IMR-90 (cell line): ENCODE measurements around the gene SEC24D. TPM values are rescaled to one million over a fixed set of nuclear protein-coding genes. Genes with fewer than 3 reads are reported as not detected.
"Not testable (repeated sequence)": the region's sequence is repeated elsewhere in the genome, so short reads cannot be mapped to it uniquely, and the experiment has no call there.

Experiments
- ATAC-seq: fragments of 200-7000 bp; cut with Tn5 transposase; 2 replicates; pipeline ENCODE4 v1.9.1; 2020; ENCODE audit warnings: low read depth, mild to moderate bottlenecking, moderate library complexity
- BruUV-seq: library from RNA; stranded (reverse); fragments of 400-500 nt; replicated peaks from 2 replicates; lab custom pipeline; 2021; lab: Mats Ljungman, UMichigan
- CTCF ChIA-PET: fragments of 300-600 bp; formaldehyde crosslinking; extraction: SDS; loops from one replicate; lab custom pipeline; 2021; ENCODE audit warnings: antibody characterized with exemption; lab: Yijun Ruan, JAX
- POLR2A ChIA-PET: fragments of 300-600 bp; sonication (Branson Sonifier 250); formaldehyde crosslinking; loops from one replicate; lab custom pipeline; 2022; ENCODE audit warnings: antibody characterized with exemption; ENCODE audit not compliant: unreplicated experiment; lab: Charles Lee
- DNase-seq: peaks from one replicate; pipeline ENCODE4 v3.0.0; 2013
- H2AFZ ChIP-seq: replicated peaks from 2 replicates; pipeline ENCODE3; 2013; ENCODE audit warnings: low read length, mild to moderate bottlenecking; ENCODE audit not compliant: poor library complexity
- H2AK5ac ChIP-seq: 2 replicates; pipeline ENCODE4 v1.6.1; 2013; ENCODE audit warnings: low read depth, low read length, inconsistent platforms
- H2AK9ac ChIP-seq: replicated peaks from 2 replicates; pipeline ENCODE3; 2013; ENCODE audit warnings: mild to moderate bottlenecking, low read depth, low read length, moderate library complexity; ENCODE audit not compliant: poor library complexity
- H2BK120ac ChIP-seq: 2 replicates; pipeline ENCODE4 v1.6.1; 2013; ENCODE audit warnings: low read depth, low read length, inconsistent platforms
- H2BK15ac ChIP-seq: 3 replicates; pipeline ENCODE4 v1.6.1; 2013; ENCODE audit warnings: low read depth, low read length, inconsistent platforms
- H2BK20ac ChIP-seq: 2 replicates; pipeline ENCODE4 v1.6.1; 2013; ENCODE audit warnings: low read depth, mild to moderate bottlenecking, inconsistent platforms, low read length, moderate library complexity
- H2BK5ac ChIP-seq: 2 replicates; pipeline ENCODE4 v1.6.1; 2013; ENCODE audit warnings: mild to moderate bottlenecking, low read depth, low read length, inconsistent platforms; ENCODE audit not compliant: poor library complexity, severe bottlenecking
- H3K14ac ChIP-seq: replicated peaks from 2 replicates; pipeline ENCODE4 v1.6.1; 2013; ENCODE audit warnings: low read depth, low read length, inconsistent platforms
- H3K18ac ChIP-seq: 2 replicates; pipeline ENCODE4 v1.6.1; 2013; ENCODE audit warnings: low read depth, low read length, control low read depth
- H3K23ac ChIP-seq: 2 replicates; pipeline ENCODE4 v1.6.1; 2013; ENCODE audit warnings: low read depth, low read length, inconsistent platforms
- H3K27ac ChIP-seq: 2 replicates; pipeline ENCODE4 v1.5.1; 2013; ENCODE audit warnings: mild to moderate bottlenecking, control low read depth, low read length; ENCODE audit not compliant: insufficient read depth
- H3K27me3 ChIP-seq: 2 replicates; pipeline ENCODE4 v1.6.1; 2013; ENCODE audit warnings: low read length; ENCODE audit not compliant: control insufficient read depth, insufficient read depth
- H3K36me3 ChIP-seq: 2 replicates; pipeline ENCODE4 v1.6.1; 2013; ENCODE audit warnings: low read length, mixed read lengths; ENCODE audit not compliant: control insufficient read depth, insufficient read depth
- H3K4ac ChIP-seq: 2 replicates; pipeline ENCODE4 v1.6.1; 2013; ENCODE audit warnings: low read depth, low read length, inconsistent platforms
- H3K4me1 ChIP-seq: 2 replicates; pipeline ENCODE4 v1.6.1; 2013; ENCODE audit warnings: low read length, mixed read lengths; ENCODE audit not compliant: control insufficient read depth, insufficient read depth
- H3K4me2 ChIP-seq: 2 replicates; pipeline ENCODE4 v1.6.1; 2013; ENCODE audit warnings: low read depth, mild to moderate bottlenecking, control low read depth, low read length, moderate library complexity
- H3K4me3 ChIP-seq: 2 replicates; pipeline ENCODE4 v1.5.1; 2013; ENCODE audit warnings: low read depth, mild to moderate bottlenecking, control low read depth, low read length, moderate library complexity; ENCODE audit not compliant: insufficient read depth
- H3K56ac ChIP-seq: 2 replicates; pipeline ENCODE4 v1.6.1; 2013; ENCODE audit warnings: low read length, inconsistent platforms; ENCODE audit not compliant: insufficient read depth; ENCODE audit errors: extremely low read depth
- H3K79me1 ChIP-seq, 2 experiments: 2 replicates each; pipeline ENCODE4 v1.6.1; 2013; ENCODE audit warnings: low read length in 2 of 2, inconsistent platforms in 1 of 2, low read depth in 1 of 2
- H3K9ac ChIP-seq: 2 replicates; pipeline ENCODE4 v1.6.1; 2013; ENCODE audit warnings: low read depth, low read length, control low read depth
- H3K9me1 ChIP-seq: 2 replicates; pipeline ENCODE4 v1.6.1; 2013; ENCODE audit warnings: low read length, inconsistent platforms; ENCODE audit not compliant: insufficient read depth
- H3K9me3 ChIP-seq: 2 replicates; pipeline ENCODE4 v1.6.1; 2013; ENCODE audit warnings: low read length; ENCODE audit not compliant: control insufficient read depth, insufficient read depth
- H4K20me1 ChIP-seq: 2 replicates; pipeline ENCODE4 v1.6.1; 2013; ENCODE audit warnings: low read length, inconsistent platforms; ENCODE audit not compliant: insufficient read depth
- H4K5ac ChIP-seq: 2 replicates; pipeline ENCODE4 v1.6.1; 2013; ENCODE audit warnings: mild to moderate bottlenecking, low read depth, low read length, control low read depth
- H4K8ac ChIP-seq, 2 experiments: 2 replicates each; pipeline ENCODE4 v1.6.1; 2013; ENCODE audit warnings: low read depth in 2 of 2, low read length in 2 of 2, control low read depth in 1 of 2, inconsistent platforms in 1 of 2
- H4K91ac ChIP-seq: 2 replicates; pipeline ENCODE4 v1.6.1; 2013; ENCODE audit warnings: low read depth, low read length, inconsistent platforms; ENCODE audit not compliant: insufficient read depth
- MAFK ChIP-seq: IDR thresholded peaks from 2 replicates; pipeline ENCODE4 v1.6.1; 2012; ENCODE audit warnings: low read depth, low read length, improper control_type of control experiment
- WGBS, 2 experiments: methylation state at CpG; one replicate each; pipeline versions ENCODE4 v1.1.5 to v1.1.7; 2013; ENCODE audit warnings: missing lambda C conversion rate in 2 of 2; ENCODE audit not compliant: insufficient read length in 1 of 2; ENCODE audit errors: extremely low coverage in 2 of 2; 5-methylcytosine and 5-hydroxymethylcytosine counted together
- dilution Hi-C: fragments of 300-500 bp; cut with HindIII; formaldehyde crosslinking; loops from one replicate; pipeline ENCODE4 v1.14.3; 2018; ENCODE audit warnings: low sequenced_read_pairs; ENCODE audit not compliant: unreplicated experiment
- in situ Hi-C: fragments of 300-500 bp; cut with MboI; formaldehyde crosslinking; loops from 3 replicates; pipeline ENCODE4 v1.14.3; 2019; ENCODE audit warnings: low sequenced_read_pairs, inconsistent platforms, mixed read lengths
- intact Hi-C: fragments of 100-400 bp; cut with micrococcal nuclease; formaldehyde crosslinking; loops from 2 replicates; pipeline ENCODE4 v1.10.0; 2022
- polyA plus RNA-seq, 3 experiments: library from polyadenylated mRNA; depleted of rRNA; stranded (reverse); fragments of >200 nt; gene quantifications; 2 replicates each; pipeline ENCODE4 v1.2.3, GENCODE V29; 2012; ENCODE audit warnings: low replicate concordance in 1 of 3
- total RNA-seq: library from RNA; depleted of rRNA; stranded (reverse); fragments of >200 nt; gene quantifications from 2 replicates; pipeline ENCODE4 v1.2.3, GENCODE V29; 2012

Gene SEC24D
- total and polyA plus RNA-seq, 2 of the 4 experiments (the other 2 are of a cell fraction) = 93.2 to 111 TPM

DNA sequence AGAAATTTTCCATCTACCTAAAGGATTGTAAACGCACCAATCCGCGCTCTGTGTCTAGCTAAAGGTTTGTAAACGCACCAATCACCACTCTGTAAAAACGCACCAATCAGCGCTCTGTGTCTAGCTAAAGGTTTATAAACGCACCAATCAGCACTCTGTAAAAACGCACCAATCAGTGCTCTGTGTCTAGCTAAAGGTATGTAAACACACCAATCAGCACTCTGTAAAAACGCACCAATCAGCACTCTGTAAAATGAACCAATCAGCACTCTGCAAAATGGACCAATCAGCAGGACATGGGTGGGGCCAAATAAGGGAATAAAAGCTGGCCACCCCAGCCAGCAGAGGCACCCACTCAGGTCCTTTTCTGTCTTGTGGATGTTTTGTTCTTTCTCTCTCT is 42.6 kb upstream of the SEC24D start:
- H3K27ac ChIP-seq, H4K8ac ChIP-seq, H3K79me1 ChIP-seq, H3K4ac ChIP-seq, H2AFZ ChIP-seq, H3K9me1 ChIP-seq, H3K14ac ChIP-seq, H2BK20ac ChIP-seq, H2BK5ac ChIP-seq, H3K23ac ChIP-seq, BruUV-seq, H3K9me3 ChIP-seq, H3K18ac ChIP-seq, CTCF ChIA-PET, H3K27me3 ChIP-seq, H4K5ac ChIP-seq, POLR2A ChIA-PET, H2AK5ac ChIP-seq, H2BK15ac ChIP-seq, H3K4me3 ChIP-seq, intact Hi-C loops, H4K91ac ChIP-seq, in situ Hi-C loops, H4K20me1 ChIP-seq, H2BK120ac ChIP-seq, dilution Hi-C loops, DNase-seq, H2AK9ac ChIP-seq, H3K4me2 ChIP-seq, H3K36me3 ChIP-seq, H3K56ac ChIP-seq, ATAC-seq, H3K4me1 ChIP-seq, H3K9ac ChIP-seq: not testable (repeated sequence)
- no CpG with 5 or more reads among the region's 9 CpGs for WGBS, 2 experiments
- peak; percentile 8; the same call in 1 of the 2 replicates for TF ChIP-seq MAFK
